B cell (primary cell): ENCODE results near the gene RIPOR2. TPM values are rescaled to one million over a fixed set of nuclear protein-coding genes. Genes with fewer than 3 reads are reported as not detected.

ENCODE experiments used
- ATAC-seq: fragments of 200-7000 bp; cut with Tn5 transposase; one replicate; pipeline ENCODE4 v1.10.0; 2021; ENCODE audit warnings: low read depth, mild to moderate bottlenecking, moderate number of reproducible peaks, moderate library complexity
- CTCF ChIA-PET: fragments of 350-600 bp; sonication (Branson Sonifier 250); formaldehyde crosslinking; loops from one replicate; lab custom pipeline; 2021; ENCODE audit warnings: antibody characterized with exemption, inconsistent platforms; lab: Charles Lee
- POLR2A ChIA-PET: fragments of 350-600 bp; sonication (Branson Sonifier 250); formaldehyde crosslinking; loops from one replicate; lab custom pipeline; 2021; ENCODE audit warnings: antibody characterized with exemption; lab: Charles Lee
- DNase-seq: peaks from one replicate; pipeline ENCODE4 v3.0.0; 2013
- H2AFZ ChIP-seq: 2 replicates; pipeline ENCODE4 v1.6.1; 2012; ENCODE audit warnings: mild to moderate bottlenecking, low read depth, low read length; ENCODE audit not compliant: insufficient read depth, poor library complexity, severe bottlenecking
- H3K27ac ChIP-seq, 2 donors: 1 replicate in 1 of 2; 2 replicates in 1 of 2; pipeline ENCODE4 v1.5.1; 2012 to 2013; ENCODE audit warnings: low read length in 2 of 2, mild to moderate bottlenecking in 2 of 2, moderate library complexity in 1 of 2
- H3K27me3 ChIP-seq, 4 experiments: fragments of 200-600 bp in 1 of 4; sonication (generic) in 1 of 4; replicated peaks in 1 of 4; 1 replicate in 2 of 4; 2 replicates in 2 of 4; pipeline versions ENCODE4 v1.6.1 to v1.7.0; 2013 to 2016; ENCODE audit warnings: low read length in 3 of 4, mild to moderate bottlenecking in 2 of 4, mixed read lengths in 1 of 4, moderate library complexity in 1 of 4; ENCODE audit not compliant: insufficient read depth in 4 of 4, control insufficient read depth in 3 of 4; ENCODE audit errors: control extremely low read depth in 1 of 4
- H3K36me3 ChIP-seq, 2 experiments: replicated peaks in 1 of 2; 1 replicate in 1 of 2; 2 replicates in 1 of 2; pipeline versions ENCODE4 v1.6.1 to v1.7.1; 2013; ENCODE audit warnings: low read length in 1 of 2; ENCODE audit not compliant: insufficient read depth in 2 of 2, control insufficient read depth in 1 of 2; ENCODE audit errors: control extremely low read depth in 1 of 2, extremely low read depth in 1 of 2
- H3K4me1 ChIP-seq, 2 donors: fragments of 200-600 bp in 1 of 2; sonication (generic) in 1 of 2; 1 replicate in 1 of 2; 2 replicates in 1 of 2; pipeline versions ENCODE4 v1.5.1 to v1.6.1; 2013 to 2017; ENCODE audit warnings: low read length in 2 of 2; ENCODE audit not compliant: control insufficient read depth in 2 of 2, insufficient read depth in 2 of 2
- H3K4me2 ChIP-seq: replicated peaks from 2 replicates; pipeline ENCODE3; 2012; ENCODE audit warnings: mild to moderate bottlenecking, low read depth, low read length; ENCODE audit not compliant: poor library complexity, severe bottlenecking
- H3K4me3 ChIP-seq, 5 experiments: fragments of 200-600 bp in 1 of 5; sonication (generic) in 1 of 5; 1 replicate in 3 of 5; 2 replicates in 2 of 5; pipeline versions ENCODE4 v1.5.1 to v1.7.0; 2011 to 2016; ENCODE audit warnings: low read length in 4 of 5, mild to moderate bottlenecking in 4 of 5, low read depth in 2 of 5, control low read depth in 1 of 5, moderate library complexity in 1 of 5; ENCODE audit not compliant: insufficient read depth in 1 of 5; ENCODE audit errors: control extremely low read depth in 1 of 5, extremely low read depth in 1 of 5
- H3K79me2 ChIP-seq: fragments of 200-600 bp; sonication (generic); one replicate; pipeline ENCODE4 v1.6.0; 2016; ENCODE audit warnings: low read length; ENCODE audit not compliant: control insufficient read depth, insufficient read depth
- H3K9ac ChIP-seq: fragments of 200-600 bp; sonication (generic); 2 replicates; pipeline ENCODE4 v1.6.1; 2017; ENCODE audit warnings: mild to moderate bottlenecking, low read length, moderate library complexity
- H3K9me3 ChIP-seq, 3 donors: one replicate each; pipeline versions ENCODE4 v1.6.1 to v1.7.1; 2013; ENCODE audit warnings: low read length in 2 of 3; ENCODE audit not compliant: control insufficient read depth in 2 of 3, insufficient read depth in 1 of 3; ENCODE audit errors: control extremely low read depth in 1 of 3
- H4K20me1 ChIP-seq: 2 replicates; pipeline ENCODE4 v1.6.0; 2012; ENCODE audit warnings: mild to moderate bottlenecking, low read length; ENCODE audit not compliant: insufficient read depth, control insufficient read depth, poor library complexity, severe bottlenecking
- H3K27ac Mint-ChIP-seq: one replicate; pipeline ENCODE4 v1.8.0; 2021; ENCODE audit warnings: mixed read lengths
- H3K27me3 Mint-ChIP-seq: one replicate; pipeline ENCODE4 v1.8.0; 2021; ENCODE audit warnings: mixed read lengths
- H3K4me1 Mint-ChIP-seq: one replicate; pipeline ENCODE4 v1.8.0; 2021; ENCODE audit warnings: mixed read lengths
- H3K4me3 Mint-ChIP-seq: one replicate; pipeline ENCODE4 v1.8.0; 2021; ENCODE audit warnings: mixed read lengths
- H3K9me3 Mint-ChIP-seq: one replicate; pipeline ENCODE4 v1.8.0; 2022; ENCODE audit warnings: mixed read lengths; ENCODE audit not compliant: insufficient read depth
- CTCF ChIP-seq: fragments of 200-600 bp; IDR thresholded peaks from one replicate; pipeline ENCODE4 v1.8.0; 2022; ENCODE audit warnings: antibody characterized with exemption, mild to moderate bottlenecking
- EZH2 ChIP-seq: IDR thresholded peaks from 2 replicates; pipeline ENCODE4 v1.6.1; 2012; ENCODE audit warnings: borderline replicate concordance, low read depth, mild to moderate bottlenecking, moderate library complexity, low read length; ENCODE audit not compliant: insufficient read depth, poor library complexity, severe bottlenecking
- WGBS: methylation state at CpG from one replicate; pipeline ENCODE4 v1.1.5; 2013; ENCODE audit warnings: missing lambda C conversion rate; ENCODE audit not compliant: insufficient coverage; 5-methylcytosine and 5-hydroxymethylcytosine counted together
- intact Hi-C: fragments of 100-400 bp; cut with micrococcal nuclease; formaldehyde crosslinking; loops from one replicate; pipeline ENCODE4 v1.10.0; 2022
- polyA plus RNA-seq: library from polyadenylated mRNA; depleted of rRNA; stranded (reverse); fragments of >200 nt; gene quantifications from 2 replicates; pipeline ENCODE4 v1.2.3, GENCODE V29; 2012
- total RNA-seq, 2 donors: library from RNA; stranded (reverse); fragments of 120-200 nt in 1 of 2; gene quantifications; 1 replicate in 1 of 2; 2 replicates in 1 of 2; pipeline versions ENCODE4 v1.2.3 to v1.2.4, GENCODE V29; 2013 to 2022

Gene RIPOR2
- total and polyA plus RNA-seq, 2 donors (not counting 1 experiment from before 2014, with no cell fraction given): 300 to 430 TPM

GRCh38 chr6:24833711-24834386, 101.9 kb downstream of the RIPOR2 start:
- Histone ChIP-seq H3K9ac (no peak overlapping the region), H3K9me3 (no peaks in the 10 kb centered on the region), H3K4me2 (no peak overlapping the region), H3K4me3 (no peak overlapping the region), H3K4me1 (no peaks in the 10 kb centered on the region), H3K27me3 (no peaks in the 10 kb centered on the region), H4K20me1 (peaks cover 63% of the 10 kb centered on the region), H2AFZ (no peak overlapping the region), H3K27ac (peak overlapping the region in 1 of 2 donors; percentile 30), H3K79me2 (peaks cover 17% of the 10 kb centered on the region), H3K36me3 (peaks cover 11 to 93% of the 10 kb centered on the region in 2 experiments)
- H3K4me1 Mint-ChIP-seq: peaks cover 8% of the 10 kb centered on the region
- H3K27ac Mint-ChIP-seq: peak overlapping the region; percentile 56
- H3K9me3 Mint-ChIP-seq: no peaks in the 10 kb centered on the region
- H3K27me3 Mint-ChIP-seq: no peaks in the 10 kb centered on the region
- ATAC-seq: no peak
- POLR2A ChIA-PET: no interaction called here
- WGBS: 100% methylated on average over 1 of the region's 4 CpGs
- intact Hi-C loops: no loop called here
- H3K4me3 Mint-ChIP-seq: no peak overlapping the region
- no peak for DNase-seq
- no peak for TF ChIP-seq EZH2
- TF ChIP-seq CTCF: no peak
- CTCF ChIA-PET: interaction anchor here (1.3 kb wide), 1 partner anchor 193 kb away, joined by 4 read pairs; no protein-coding TSS in a partner anchor

GRCh38 chr6:24832794-24833193, 103.0 kb downstream of the RIPOR2 start:
- Histone ChIP-seq H3K9me3 (no peaks in the 10 kb centered on the region), H3K27me3 (no peaks in the 10 kb centered on the region), H3K4me3 (no peak overlapping the region), H3K27ac (no peak overlapping the region), H2AFZ (no peak overlapping the region), H3K4me2 (no peak overlapping the region), H4K20me1 (peaks cover 66% of the 10 kb centered on the region), H3K36me3 (peaks cover 10 to 94% of the 10 kb centered on the region in 2 experiments), H3K4me1 (no peaks in the 10 kb centered on the region), H3K9ac (no peak overlapping the region), H3K79me2 (peaks cover 20% of the 10 kb centered on the region)
- ChIA-PET POLR2A (no interaction called here), CTCF (interaction anchor here (0.8 to 1.3 kb wide), 3 partner anchors 185 to 238 kb away, joined by 3 to 5 read pairs (median 4); no protein-coding TSS in a partner anchor)
- DNase-seq: no peak
- intact Hi-C loops: no loop called here
- Mint-ChIP-seq H3K27ac (peak overlapping the region; percentile 46), H3K27me3 (no peaks in the 10 kb centered on the region), H3K4me1 (peaks cover 5% of the 10 kb centered on the region), H3K4me3 (no peak overlapping the region), H3K9me3 (no peaks in the 10 kb centered on the region)
- WGBS: no CpG with 5 or more reads among the region's 1 CpG
- ATAC-seq: no peak
- TF ChIP-seq CTCF: no peak
- no peak for TF ChIP-seq EZH2
